Stimulated activated CD8-positive, alpha-beta memory T cell treated with anti-CD3 and anti-CD28 coated beads, Interleukin-12 subunit alpha, Interleukin-12 subunit beta, amount 100 ng/mL, for 1 hour (primary cell): ENCODE results near the gene SCN4A.
"Not testable (repeated sequence)": the region's sequence is repeated elsewhere in the genome, so short reads cannot be mapped to it uniquely, and the experiment has no call there.

Source experiments
- DNase-seq: peaks from one replicate; pipeline ENCODE4 v3.0.0-alpha.2; 2020; ENCODE audit warnings: low read depth

The SCN4A gene

DNA sequence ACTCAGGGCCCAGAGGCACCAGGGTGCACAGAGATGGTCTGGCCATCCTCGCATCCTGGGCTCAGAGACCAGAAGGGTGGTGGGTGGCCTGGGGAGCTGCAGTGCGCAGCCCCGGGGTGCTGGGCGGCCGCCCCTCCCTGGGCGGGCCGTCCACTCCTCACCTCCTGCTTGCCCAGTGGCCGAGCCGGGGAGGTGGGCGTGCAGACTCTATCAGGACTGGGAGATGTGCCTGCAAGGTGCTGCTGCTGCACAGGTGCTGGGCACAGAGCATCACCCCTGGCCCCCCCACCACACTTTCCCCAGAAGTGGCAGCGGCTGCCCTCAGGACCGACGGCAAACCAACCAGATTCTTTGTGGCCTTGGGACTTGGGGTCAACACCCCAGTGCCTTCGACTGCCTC is at the start of gene SCN4A:
TSS of gene SCN4A (minus strand) at position 123 of the 400 bp plus-strand sequence. CDS start at position 46, 77 bp downstream.
- DNase-seq: no peak

- peak; percentile 86 for DNase-seq
Measured at GRCh38 chr17:64020056-64020766, 47.5 kb upstream of the SCN4A start, which contains the start of gene ICAM2. Gene ICAM2 (minus strand): TSS chr17:64020633. CDS start chr17:64006691, 13,942 bp downstream.

GRCh38 chr17:64019551-64019961 is 46.8 kb upstream of the SCN4A start:
- not testable (repeated sequence) for DNase-seq

DNA sequence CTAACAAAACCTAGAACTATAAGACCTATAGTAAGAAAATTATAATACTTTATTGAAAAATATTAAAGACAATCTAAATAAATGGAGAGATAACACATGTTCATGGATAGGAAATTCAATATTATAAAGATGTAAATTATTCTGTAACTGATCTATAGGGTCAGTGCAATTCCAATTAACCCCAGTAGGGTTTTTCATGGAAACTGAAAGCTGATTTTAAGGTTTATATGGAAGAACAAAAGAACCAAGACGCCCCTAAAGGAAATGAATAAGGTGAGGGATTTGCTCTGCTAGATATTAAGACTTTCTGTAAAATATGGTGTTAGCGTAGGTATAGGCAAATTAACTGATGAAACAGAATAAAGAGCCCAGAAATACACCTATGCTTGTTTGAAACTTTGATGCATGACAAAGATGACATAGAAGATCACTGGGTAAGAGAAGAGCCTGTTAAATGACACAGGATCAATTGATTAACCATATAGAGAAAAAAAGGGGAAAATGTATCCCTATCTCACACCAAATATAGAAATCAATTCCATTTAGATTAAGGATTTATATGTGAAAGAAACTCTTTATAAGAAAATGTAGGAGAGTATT is 44.8 kb upstream of the SCN4A start:
- DNase-seq: no peak

GRCh38 chr17:64016974-64017373 is 44.3 kb upstream of the SCN4A start:
- no peak for DNase-seq

- no peak for DNase-seq
Measured at GRCh38 chr17:64016231-64016784, 43.6 kb upstream of the SCN4A start.

DNA sequence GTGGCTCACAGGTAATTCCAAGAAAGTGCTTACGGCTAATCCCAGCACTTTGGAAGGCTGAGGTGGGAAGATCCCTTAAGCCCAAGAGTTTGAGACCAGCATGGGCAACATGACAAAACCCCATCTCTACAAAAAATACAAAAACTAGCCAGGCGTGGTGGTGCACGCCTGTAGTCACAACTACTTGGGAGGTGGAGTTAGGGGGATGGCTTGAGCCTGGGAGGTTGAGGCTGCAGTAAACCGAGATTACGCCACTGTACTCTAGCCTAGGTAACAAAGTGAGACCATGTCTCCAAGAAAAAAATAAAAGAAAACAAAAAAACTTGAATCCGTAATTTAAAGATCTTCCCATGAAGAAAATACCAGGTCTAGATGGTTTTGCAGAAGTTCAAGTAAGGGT is 42.7 kb upstream of the SCN4A start:
- DNase-seq: no peak

DNA sequence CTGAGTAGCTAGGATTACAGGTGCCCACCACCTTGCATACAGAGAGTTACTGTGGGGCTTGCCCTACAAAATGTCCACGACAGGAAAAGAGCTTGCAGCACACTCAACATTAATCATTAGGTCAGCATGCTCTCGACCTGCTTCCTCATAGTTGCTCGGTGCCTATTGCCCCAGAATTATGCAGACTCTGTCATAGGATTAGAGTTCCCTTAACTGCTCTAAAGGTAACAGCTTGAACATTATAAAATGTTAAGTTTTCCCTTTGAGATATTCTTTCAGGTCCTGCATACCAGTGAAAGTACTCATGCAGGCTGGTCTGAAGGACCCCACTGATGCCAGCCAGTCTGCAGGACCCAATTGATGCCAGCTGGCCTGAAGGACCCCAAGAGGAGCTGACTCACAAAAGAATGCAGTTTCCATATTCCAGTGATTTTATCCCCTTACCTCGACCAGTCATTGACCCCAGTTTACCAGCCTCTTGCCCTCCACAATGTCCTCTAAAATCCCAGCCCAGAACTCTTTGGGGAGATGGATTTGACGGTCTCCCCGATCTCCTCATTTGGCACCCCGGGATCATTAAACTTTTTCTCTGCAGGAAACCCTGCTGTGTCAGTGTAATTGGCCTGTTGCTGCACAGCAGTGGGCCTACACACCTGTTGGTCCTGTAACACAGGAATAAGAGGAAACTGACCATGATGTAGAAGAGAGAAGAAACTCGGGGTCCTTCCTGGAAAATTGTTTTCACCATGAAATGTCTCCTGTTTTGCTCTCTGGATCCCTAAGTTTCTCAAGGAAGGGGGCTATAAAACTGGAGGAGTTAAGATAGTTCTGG is 37.1 kb upstream of the SCN4A start:
- DNase-seq: no peak

DNA sequence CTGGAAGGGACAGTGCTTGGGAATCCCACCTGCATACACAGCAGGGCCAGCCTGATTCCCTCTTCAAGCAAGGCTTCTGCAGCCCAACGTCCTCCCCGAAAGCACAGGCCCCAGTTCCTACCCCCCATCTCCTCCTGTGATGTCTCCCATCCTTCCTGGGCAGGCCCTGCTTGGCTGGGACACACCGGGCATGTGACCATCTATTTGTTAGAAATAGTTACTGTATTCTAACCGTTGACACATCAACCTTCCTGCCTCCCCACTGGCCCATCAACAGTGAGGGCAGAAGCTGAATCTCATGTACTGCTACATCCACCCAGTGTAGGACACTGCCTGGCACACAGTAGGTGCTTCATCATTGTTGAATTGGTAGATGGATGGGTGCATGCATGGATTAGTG is 36.1 kb upstream of the SCN4A start:
- no peak for DNase-seq

DNA sequence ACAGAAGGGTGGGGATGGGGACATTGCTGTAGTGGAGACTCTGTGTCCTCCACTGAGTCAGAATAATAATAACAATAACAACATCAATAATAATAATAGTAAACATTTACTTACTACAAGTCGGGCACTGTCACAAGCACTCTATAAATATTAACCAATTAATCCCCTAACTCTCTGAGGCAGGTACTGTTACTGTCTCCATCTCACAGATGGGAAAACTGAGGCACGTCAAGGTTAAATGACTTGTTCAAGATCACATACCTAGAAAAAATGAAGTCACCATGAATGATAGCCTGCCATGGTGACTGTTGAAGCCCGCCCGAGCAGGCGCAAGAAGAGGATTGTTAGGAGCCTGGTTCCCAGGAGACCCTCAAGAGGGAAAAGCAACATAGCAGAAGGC is 35.6 kb upstream of the SCN4A start:
- no peak for DNase-seq

DNA sequence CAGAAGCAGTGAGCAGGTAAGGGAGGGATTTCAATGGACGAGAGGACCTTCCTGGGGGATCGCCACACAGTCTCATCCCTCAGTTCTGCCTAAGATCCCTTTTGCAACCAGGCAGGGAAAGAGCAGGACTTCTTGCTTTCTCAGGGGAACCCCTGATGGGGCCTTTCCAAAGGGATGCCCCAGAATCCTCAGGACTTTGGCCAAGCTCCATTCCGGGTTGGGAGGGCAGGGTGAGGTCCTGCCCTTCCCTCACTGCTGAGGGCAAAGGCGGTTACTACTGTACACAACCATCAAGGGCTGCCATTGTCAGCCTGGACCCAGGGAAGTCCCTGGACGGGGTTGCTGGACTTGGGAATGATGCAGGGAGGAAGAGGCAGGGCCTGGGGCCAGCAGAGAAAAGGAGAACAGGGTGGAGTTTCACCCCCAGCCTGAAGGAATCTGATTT is 35.1 kb upstream of the SCN4A start:
- no peak for DNase-seq

DNA sequence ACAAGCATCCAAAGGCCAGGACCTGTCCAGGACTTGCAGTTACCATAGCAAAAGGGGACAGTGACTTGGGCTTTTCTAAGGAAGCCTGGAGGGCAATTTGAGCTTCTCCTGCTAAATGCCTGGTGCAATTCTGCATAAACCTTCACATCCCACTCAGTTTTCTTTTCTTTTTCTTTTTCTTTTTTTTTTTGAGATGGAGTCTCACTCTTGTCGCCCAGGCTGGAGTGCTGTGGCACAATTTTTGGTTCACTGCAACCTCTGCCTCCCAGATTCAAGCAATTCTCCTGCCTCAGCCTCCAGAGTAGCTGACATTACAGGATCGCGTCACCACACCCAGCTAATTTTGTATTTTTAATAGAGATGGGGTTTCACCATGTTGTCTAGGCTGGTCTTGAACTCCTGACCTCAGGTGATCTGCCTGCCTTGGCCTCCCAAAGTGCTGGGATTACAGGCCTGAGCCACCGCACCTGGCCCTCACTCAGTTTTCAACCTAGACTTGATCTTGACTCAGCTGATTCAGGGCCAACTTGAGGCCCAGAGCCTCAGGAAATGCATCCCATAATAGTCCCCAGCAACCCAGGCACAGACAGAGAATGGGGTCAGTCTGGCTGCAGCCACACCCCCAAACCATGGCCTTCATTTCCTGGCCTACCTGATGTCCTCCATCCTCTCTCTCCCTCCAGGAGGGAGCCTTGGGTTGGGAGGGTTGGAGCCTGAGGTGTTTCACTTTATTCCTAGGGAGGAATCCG is 34.5 kb upstream of the SCN4A start:
- not testable (repeated sequence) for DNase-seq

GRCh38 chr17:64006361-64007088 is 33.8 kb upstream of the SCN4A start:
- DNase-seq: no peak

DNA sequence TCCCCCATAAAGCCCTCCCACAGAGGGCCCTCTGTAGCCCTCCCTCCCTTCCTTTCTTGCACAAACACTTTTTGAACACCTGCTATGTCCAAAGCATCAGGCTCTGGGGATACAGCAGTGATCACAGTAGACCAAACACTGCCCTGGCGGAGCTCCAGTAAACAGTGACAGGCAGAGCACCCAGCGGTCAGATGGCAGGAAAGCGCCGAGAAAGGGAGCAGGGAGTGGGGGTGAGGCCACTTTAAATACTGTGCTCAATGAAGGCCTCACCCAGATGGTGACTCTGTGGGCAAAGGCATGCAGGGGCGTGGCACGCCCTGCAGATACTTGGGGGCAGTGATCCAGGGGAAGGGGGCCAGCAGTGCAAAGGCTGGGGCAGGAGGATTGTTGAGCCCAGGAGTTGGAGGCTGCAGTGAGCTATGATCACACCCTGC is 33.0 kb upstream of the SCN4A start:
- DNase-seq: no peak

- no peak for DNase-seq
Measured at GRCh38 chr17:64004903-64005733, 32.4 kb upstream of the SCN4A start.

DNA sequence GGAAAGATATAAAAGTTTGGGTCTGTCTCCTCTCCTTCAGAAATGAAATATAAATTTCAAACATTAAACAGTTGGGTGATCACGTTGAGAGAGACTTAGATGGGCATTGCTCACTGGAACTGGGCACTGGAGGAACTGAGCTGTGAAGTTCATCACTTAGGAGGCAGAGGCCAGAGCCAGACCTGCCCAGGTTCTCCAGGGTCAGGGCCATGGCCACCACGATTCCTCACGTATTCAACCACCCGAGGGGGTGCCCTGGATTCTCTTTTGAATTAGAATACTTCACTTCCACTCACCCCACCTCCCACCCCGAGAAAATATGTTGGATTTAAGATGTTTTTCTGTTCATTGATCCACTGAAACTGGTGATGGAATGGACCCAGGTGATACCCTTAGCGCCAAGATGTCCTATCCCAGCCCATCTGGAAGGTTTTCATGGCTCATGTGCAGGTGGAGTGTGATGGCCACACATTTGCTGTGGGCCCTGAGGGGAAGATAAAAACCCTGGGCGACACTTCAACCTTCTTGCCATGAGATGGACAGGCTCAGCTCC is 31.6 kb upstream of the SCN4A start:
- no peak for DNase-seq

DNA sequence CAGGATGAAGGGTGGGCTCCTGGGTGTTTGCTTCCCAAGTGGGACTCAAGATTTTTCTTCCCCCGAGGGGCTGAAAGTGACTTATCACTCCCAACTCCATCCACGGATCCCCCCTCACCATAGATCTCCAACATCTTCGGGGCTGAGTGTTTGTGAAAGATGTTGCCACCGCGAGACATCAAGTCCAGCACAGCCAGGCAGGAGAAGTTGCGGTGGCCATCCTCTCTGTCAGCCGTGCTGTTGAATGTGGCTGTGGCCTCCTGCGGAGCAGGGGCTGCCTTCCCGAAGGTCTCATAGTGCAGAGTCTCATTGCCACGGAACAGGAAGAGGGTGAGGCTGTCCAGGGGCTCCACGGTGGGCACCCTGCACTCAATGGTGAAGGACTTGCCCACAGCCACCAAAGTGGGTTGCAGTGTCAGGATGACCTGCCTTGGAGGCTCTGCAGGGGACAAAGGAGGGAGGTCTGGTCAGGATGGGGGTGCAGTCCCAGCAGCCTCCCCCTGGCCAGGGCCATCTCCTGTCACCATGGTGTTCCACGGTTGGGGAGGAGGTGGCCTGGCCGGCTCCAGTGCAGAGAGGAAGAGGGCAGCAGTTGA is 30.9 kb upstream of the SCN4A start:
- no peak for DNase-seq

DNA sequence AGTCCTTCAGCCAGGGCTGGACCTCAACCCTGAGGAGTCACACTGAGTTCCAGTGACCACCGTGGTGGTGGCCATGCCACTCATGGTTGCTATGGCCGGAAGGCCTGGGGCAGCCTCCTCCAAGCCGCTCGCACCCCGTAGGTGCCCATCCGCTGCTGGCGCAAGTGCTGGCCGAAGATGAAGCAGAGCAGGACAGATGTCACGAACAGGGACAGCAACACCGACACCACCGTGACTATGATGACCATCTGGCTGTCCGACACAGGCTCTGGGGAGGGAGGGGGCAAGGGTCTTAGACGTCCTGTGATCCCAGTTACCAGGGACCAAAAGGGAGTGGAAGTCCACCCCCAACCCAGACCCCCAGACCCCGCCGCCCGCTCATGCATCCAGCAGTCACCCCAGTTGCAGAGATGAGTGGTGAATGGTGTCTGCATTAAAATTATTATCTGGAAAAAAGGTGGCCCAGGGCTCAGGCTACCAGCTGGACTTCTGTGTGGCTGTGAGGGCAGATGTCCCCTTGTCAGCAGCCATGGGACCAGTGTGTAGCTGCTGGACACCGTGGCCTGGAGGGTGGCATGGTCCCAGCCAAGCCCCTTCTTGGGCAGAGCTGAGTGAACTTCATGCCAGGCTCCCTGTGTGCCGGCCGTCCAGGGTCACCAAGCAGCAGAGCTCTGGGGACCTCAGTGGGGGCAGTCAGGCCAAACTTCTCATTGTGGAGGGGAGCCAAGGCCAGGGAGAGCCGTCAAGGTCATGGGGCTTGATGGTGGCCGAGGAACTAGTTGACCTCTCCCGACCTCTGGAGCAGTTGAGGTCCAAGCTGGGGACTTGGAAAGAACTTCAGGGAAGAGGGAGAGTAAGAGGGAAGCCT is 30.2 kb upstream of the SCN4A start:
- DNase-seq: no peak
